DOHH2 (cell line): ENCODE data around the gene SCN5A.

ENCODE experiments used
- H3F3A ChIP-seq: fragments of 200-600 bp; sonication (generic), shearing (Covaris generic); 2 replicates; pipeline ENCODE4 v1.6.0; 2016; ENCODE audit warnings: antibody characterized with exemption, mild to moderate bottlenecking; ENCODE audit not compliant: control insufficient read depth, insufficient read depth
- H3K27ac ChIP-seq: fragments of 200-600 bp; sonication (generic); 2 replicates; pipeline ENCODE4 v1.5.1; 2014; ENCODE audit warnings: low read depth, mild to moderate bottlenecking, low read length, moderate library complexity
- H3K27me3 ChIP-seq: fragments of 200-600 bp; sonication (generic); 2 replicates; pipeline ENCODE4 v1.6.1; 2014; ENCODE audit warnings: mild to moderate bottlenecking, low read length, mixed read lengths; ENCODE audit not compliant: control insufficient read depth
- H3K36me3 ChIP-seq: fragments of 200-600 bp; sonication (generic); 2 replicates; pipeline ENCODE4 v1.6.1; 2014; ENCODE audit warnings: mild to moderate bottlenecking, low read length, moderate library complexity, mixed read lengths; ENCODE audit not compliant: control insufficient read depth
- H3K4me1 ChIP-seq: fragments of 200-600 bp; sonication (generic); 2 replicates; pipeline ENCODE4 v1.6.1; 2014; ENCODE audit warnings: mild to moderate bottlenecking, low read length, mixed read lengths; ENCODE audit not compliant: control insufficient read depth
- H3K4me2 ChIP-seq: fragments of 200-600 bp; sonication (generic); 2 replicates; pipeline ENCODE4 v1.6.0; 2014; ENCODE audit warnings: mild to moderate bottlenecking, low read length, moderate library complexity
- H3K4me3 ChIP-seq: fragments of 200-600 bp; sonication (generic); 2 replicates; pipeline ENCODE4 v1.5.1; 2014; ENCODE audit warnings: mild to moderate bottlenecking, low read length, mixed read lengths
- H3K79me2 ChIP-seq: fragments of 200-600 bp; sonication (generic); 2 replicates; pipeline ENCODE4 v1.6.1; 2014; ENCODE audit warnings: mild to moderate bottlenecking, low read length, mixed read lengths; ENCODE audit not compliant: control insufficient read depth
- H3K9me2 ChIP-seq: fragments of 200-600 bp; sonication (generic); replicated peaks from 2 replicates; pipeline ENCODE4 v1.6.1; 2014; ENCODE audit warnings: mild to moderate bottlenecking, low read length, mixed read lengths; ENCODE audit not compliant: control insufficient read depth
- H3K9me3 ChIP-seq: fragments of 200-600 bp; sonication (generic); 2 replicates; pipeline ENCODE4 v1.6.1; 2014; ENCODE audit warnings: antibody characterized with exemption, low read length, mixed read lengths; ENCODE audit not compliant: control insufficient read depth, insufficient read depth
- H4K20me1 ChIP-seq: fragments of 200-600 bp; sonication (generic); 2 replicates; pipeline ENCODE4 v1.6.0; 2014; ENCODE audit warnings: low read depth, mild to moderate bottlenecking, antibody characterized with exemption, low read length, moderate library complexity; ENCODE audit not compliant: control insufficient read depth, insufficient read depth
- EZH2phosphoT487 ChIP-seq: fragments of 200-600 bp; sonication (generic); IDR thresholded peaks from 2 replicates; pipeline ENCODE4 v1.6.1; 2017; ENCODE audit warnings: borderline replicate concordance, mild to moderate bottlenecking, antibody characterized with exemption, low read length, moderate library complexity, mixed read lengths
- TF ChIP-seq, protein P1 (sequence below): fragments of 200-600 bp; sonication (generic); IDR thresholded peaks from one replicate; pipeline ENCODE4 v1.5.1; 2014; ENCODE audit warnings: antibody characterized with exemption, mild to moderate bottlenecking, low read depth, low read length; ENCODE audit not compliant: poor library complexity, severe bottlenecking

The SCN5A gene

DNA sequence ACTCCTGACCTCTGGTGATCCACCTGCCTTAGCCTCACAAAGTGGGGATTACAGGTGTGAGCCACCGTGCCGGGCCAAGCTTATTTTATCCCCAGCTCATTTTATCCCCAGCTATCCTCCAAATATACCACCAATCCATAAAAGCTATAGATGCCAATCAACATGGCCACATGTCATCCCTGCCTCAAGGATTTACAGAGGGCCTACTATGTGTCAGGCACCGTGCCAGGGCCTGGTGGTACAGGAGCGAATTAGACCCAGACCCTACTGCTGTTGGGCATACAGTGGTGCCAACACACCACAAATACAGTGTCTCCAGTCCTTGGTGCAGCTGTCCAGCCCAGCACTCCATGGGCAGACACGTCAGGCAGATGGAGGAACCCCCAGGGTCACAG is 73.4 kb downstream of the SCN5A start:
- Histone ChIP-seq H4K20me1 (no peaks in the 10 kb centered on the region), H3K9me3 (0 out of 2 replicates have a peak, but pooled peaks cover 4% of the 10 kb centered on the region), H3K4me2 (no peak overlapping the region), H3K79me2 (no peaks in the 10 kb centered on the region), H3K36me3 (no peaks in the 10 kb centered on the region), H3K4me3 (no peak overlapping the region), H3K4me1 (no peaks in the 10 kb centered on the region), H3F3A (no peaks in the 10 kb centered on the region), H3K27ac (no peak overlapping the region), H3K9me2 (no peaks in the 10 kb centered on the region), H3K27me3 (no peaks in the 10 kb centered on the region)
- TF ChIP-seq EZH2phosphoT487 = no peak
- TF ChIP-seq, protein P1, sequence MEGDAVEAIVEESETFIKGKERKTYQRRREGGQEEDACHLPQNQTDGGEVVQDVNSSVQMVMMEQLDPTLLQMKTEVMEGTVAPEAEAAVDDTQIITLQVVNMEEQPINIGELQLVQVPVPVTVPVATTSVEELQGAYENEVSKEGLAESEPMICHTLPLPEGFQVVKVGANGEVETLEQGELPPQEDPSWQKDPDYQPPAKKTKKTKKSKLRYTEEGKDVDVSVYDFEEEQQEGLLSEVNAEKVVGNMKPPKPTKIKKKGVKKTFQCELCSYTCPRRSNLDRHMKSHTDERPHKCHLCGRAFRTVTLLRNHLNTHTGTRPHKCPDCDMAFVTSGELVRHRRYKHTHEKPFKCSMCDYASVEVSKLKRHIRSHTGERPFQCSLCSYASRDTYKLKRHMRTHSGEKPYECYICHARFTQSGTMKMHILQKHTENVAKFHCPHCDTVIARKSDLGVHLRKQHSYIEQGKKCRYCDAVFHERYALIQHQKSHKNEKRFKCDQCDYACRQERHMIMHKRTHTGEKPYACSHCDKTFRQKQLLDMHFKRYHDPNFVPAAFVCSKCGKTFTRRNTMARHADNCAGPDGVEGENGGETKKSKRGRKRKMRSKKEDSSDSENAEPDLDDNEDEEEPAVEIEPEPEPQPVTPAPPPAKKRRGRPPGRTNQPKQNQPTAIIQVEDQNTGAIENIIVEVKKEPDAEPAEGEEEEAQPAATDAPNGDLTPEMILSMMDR = no peak

DNA sequence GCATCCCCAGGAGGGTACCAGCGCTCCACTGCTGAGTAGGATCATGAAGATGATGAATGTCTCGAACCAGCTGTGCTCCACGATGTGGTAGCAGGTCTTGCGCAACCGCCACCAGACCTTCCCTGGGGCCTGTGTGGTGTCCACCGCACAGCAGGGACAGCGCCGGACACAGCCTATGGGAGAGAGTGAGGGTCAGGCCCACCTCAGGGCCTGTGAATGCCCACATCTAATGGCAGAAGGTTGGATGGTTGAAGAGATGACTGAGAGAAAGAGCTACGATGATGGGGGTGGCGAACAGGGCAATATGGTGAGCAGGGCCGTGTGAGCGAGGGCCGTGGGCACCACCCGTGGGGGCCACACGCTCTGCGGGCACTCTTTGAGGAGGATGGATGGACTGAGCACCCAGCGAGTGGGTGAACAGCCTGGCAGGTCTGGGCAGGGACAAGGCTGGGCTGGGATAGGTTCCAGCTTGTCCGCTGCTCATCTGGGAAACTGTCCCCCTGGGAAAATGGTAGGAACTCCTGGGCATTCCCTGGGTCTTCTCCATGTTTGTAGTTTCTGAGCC is 74.1 kb downstream of the SCN5A start:
- Histone ChIP-seq H3K4me1 (no peaks in the 10 kb centered on the region), H3K9me3 (0 out of 2 replicates have a peak, but pooled peaks cover 4% of the 10 kb centered on the region), H4K20me1 (no peaks in the 10 kb centered on the region), H3K27ac (no peak overlapping the region), H3K9me2 (no peaks in the 10 kb centered on the region), H3K4me2 (no peak overlapping the region), H3K36me3 (no peaks in the 10 kb centered on the region), H3K79me2 (no peaks in the 10 kb centered on the region), H3K27me3 (no peaks in the 10 kb centered on the region), H3F3A (no peaks in the 10 kb centered on the region), H3K4me3 (no peak overlapping the region)
- no peak for TF ChIP-seq EZH2phosphoT487
- TF ChIP-seq, protein P1 = no peak

GRCh38 chr3:38574411-38575278 is 74.8 kb downstream of the SCN5A start:
- Histone ChIP-seq H3K27ac (no peak overlapping the region), H3K36me3 (no peaks in the 10 kb centered on the region), H4K20me1 (no peaks in the 10 kb centered on the region), H3F3A (no peaks in the 10 kb centered on the region), H3K4me1 (no peaks in the 10 kb centered on the region), H3K4me2 (no peak overlapping the region), H3K9me2 (no peaks in the 10 kb centered on the region), H3K9me3 (0 out of 2 replicates have a peak, but pooled peaks cover 4% of the 10 kb centered on the region), H3K27me3 (no peaks in the 10 kb centered on the region), H3K4me3 (no peak overlapping the region), H3K79me2 (no peaks in the 10 kb centered on the region)
- TF ChIP-seq EZH2phosphoT487 = no peak
- TF ChIP-seq, protein P1 = no peak
